ENCODE measurements around the gene TMPRSS7. TPM values are rescaled to one million over a fixed set of nuclear protein-coding genes. Genes with fewer than 3 reads are reported as not detected.
A peak's percentile ranks its signal among the peaks of the same experiment; 100 is the strongest.

The TMPRSS7 gene
- total RNA-seq, 3 donors from 2014 or later, result 0.15 TPM; not detected in 2

DNA sequence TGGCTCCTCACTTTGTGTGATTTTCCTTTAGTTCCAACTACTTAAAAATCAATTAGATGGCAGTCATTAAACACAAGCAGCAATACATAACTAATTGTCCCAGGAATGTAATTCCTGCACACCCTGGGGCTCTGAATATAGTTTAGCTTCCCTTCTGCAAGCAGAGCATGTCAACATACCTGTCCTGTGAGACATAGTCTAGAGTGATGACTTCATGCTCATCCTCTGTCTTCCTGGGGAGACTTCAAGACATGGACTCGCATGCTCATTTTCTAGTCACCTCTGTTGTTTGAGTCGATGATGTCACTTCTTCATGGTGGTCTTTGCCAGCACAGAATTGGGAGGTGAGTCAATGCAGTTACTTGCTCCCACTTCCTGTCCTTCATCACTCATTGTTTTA, 67.4 kb downstream of the TMPRSS7 start:
- no peak for TF ChIP-seq POLR2AphosphoS5 (IDR thresholded peaks at IDR 0.05)
- TF ChIP-seq, protein P1, sequence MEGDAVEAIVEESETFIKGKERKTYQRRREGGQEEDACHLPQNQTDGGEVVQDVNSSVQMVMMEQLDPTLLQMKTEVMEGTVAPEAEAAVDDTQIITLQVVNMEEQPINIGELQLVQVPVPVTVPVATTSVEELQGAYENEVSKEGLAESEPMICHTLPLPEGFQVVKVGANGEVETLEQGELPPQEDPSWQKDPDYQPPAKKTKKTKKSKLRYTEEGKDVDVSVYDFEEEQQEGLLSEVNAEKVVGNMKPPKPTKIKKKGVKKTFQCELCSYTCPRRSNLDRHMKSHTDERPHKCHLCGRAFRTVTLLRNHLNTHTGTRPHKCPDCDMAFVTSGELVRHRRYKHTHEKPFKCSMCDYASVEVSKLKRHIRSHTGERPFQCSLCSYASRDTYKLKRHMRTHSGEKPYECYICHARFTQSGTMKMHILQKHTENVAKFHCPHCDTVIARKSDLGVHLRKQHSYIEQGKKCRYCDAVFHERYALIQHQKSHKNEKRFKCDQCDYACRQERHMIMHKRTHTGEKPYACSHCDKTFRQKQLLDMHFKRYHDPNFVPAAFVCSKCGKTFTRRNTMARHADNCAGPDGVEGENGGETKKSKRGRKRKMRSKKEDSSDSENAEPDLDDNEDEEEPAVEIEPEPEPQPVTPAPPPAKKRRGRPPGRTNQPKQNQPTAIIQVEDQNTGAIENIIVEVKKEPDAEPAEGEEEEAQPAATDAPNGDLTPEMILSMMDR (IDR thresholded peaks at IDR 0.05), result no peak
- no peak for TF ChIP-seq POLR2A (IDR thresholded peaks at IDR 0.05)
- no peaks in the 10 kb centered on the region for H3K9me3 ChIP-seq
- intact Hi-C loops (cut with DNase I; ENCODE audit: low total_unique reads), result no loop called here
- no peaks in the 10 kb centered on the region for H3K36me3 ChIP-seq
- H3K4me1 ChIP-seq, result no peaks in the 10 kb centered on the region
- H3K27ac ChIP-seq, result no peak overlapping the region
- no peaks in the 10 kb centered on the region for H3K27me3 ChIP-seq
- no peak for DNase-seq (ENCODE audit: low spot score in 2 of 2)
- no peak overlapping the region for H3K4me3 ChIP-seq

GRCh38 chr3:112104774-112105173, 70.2 kb downstream of the TMPRSS7 start:
- intact Hi-C loops (cut with DNase I; ENCODE audit: low total_unique reads), result no loop called here
- H3K4me1 ChIP-seq, result no peaks in the 10 kb centered on the region
- H3K27ac ChIP-seq, result no peak overlapping the region
- no peak overlapping the region for H3K4me3 ChIP-seq
- no peak for TF ChIP-seq POLR2AphosphoS5 (IDR thresholded peaks at IDR 0.05)
- TF ChIP-seq, protein P1 (IDR thresholded peaks at IDR 0.05), result no peak
- TF ChIP-seq POLR2A (IDR thresholded peaks at IDR 0.05), result no peak
- H3K9me3 ChIP-seq, result no peaks in the 10 kb centered on the region
- DNase-seq (ENCODE audit: low spot score in 2 of 2), result no peak
- H3K27me3 ChIP-seq, result no peaks in the 10 kb centered on the region
- H3K36me3 ChIP-seq, result no peaks in the 10 kb centered on the region

DNA sequence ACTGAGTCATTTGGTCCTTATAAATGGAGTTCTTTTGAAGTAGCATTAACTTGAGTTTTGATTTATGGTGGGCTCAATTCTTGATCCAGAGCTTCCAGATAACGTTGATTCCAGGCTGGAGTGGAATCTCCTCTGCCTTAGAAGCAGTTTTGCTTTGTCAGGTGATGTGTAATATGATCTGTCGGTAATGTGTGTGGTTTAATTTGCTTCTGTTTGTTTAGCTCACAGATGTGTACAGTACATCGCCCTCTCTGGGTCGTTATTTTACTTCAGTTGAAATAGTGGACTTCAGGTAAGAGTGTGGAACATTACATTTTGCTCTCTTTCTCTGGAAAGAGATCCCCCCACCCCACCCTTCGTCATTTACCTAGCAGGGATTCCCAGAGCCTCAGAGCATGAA, 74.8 kb downstream of the TMPRSS7 start:
- H3K4me3 ChIP-seq, result no peak overlapping the region

DNA sequence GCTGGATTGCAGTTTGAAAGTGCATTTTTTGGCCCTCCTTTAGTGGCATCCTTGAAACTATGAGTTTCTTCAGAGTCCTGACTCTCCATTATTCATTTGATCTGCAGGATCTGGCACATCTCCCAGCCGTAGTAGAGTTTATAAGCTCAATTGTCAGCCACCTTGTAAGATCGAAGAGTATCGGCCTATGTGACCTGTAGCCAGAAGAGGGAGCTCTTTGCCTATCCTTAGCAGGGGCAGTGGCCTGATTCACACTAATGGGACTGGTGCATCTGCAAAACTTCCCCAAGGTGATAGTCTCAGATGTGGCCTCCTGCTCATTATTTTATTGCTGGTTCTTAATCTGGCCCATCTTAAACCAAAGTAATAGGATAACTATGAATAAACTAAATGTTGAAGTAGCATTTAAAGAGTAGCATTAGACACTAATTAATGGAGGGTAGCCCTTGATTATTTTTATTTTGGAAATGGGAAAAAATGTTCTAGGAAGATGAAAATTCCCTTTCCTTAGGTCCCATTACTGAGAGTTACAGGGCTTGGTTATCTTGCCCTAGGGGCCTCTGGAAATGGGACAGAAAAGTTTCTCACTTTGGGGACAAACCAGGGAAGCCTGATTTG, 77.4 kb downstream of the TMPRSS7 start:
- intact Hi-C loops (cut with DNase I; ENCODE audit: low total_unique reads), result no loop called here
- Histone ChIP-seq H3K27me3 (no peaks in the 10 kb centered on the region), H3K9me3 (no peaks in the 10 kb centered on the region), H3K4me1 (no peaks in the 10 kb centered on the region), H3K4me3 (no peak overlapping the region), H3K27ac (no peak overlapping the region), H3K36me3 (no peaks in the 10 kb centered on the region)
- no peak for TF ChIP-seq POLR2A (IDR thresholded peaks at IDR 0.05)
- TF ChIP-seq, protein P1 (IDR thresholded peaks at IDR 0.05), result peak in 2 of 3 donors; percentile 46 to 54
- DNase-seq (ENCODE audit: low spot score in 2 of 2), result peak in 1 of 2 donors; percentile 45

More for the DNA sequence above, 74.8 kb downstream of the TMPRSS7 start:
- intact Hi-C loops (cut with DNase I; ENCODE audit: low total_unique reads), result no loop called here
- Histone ChIP-seq H3K4me1 (no peaks in the 10 kb centered on the region), H3K9me3 (no peaks in the 10 kb centered on the region), H3K36me3 (no peaks in the 10 kb centered on the region), H3K27ac (no peak overlapping the region), H3K27me3 (no peaks in the 10 kb centered on the region)
- DNase-seq (ENCODE audit: low spot score in 2 of 2), result no peak
- TF ChIP-seq, protein P1 (IDR thresholded peaks at IDR 0.05), result no peak
- TF ChIP-seq POLR2A (IDR thresholded peaks at IDR 0.05) (no peak), POLR2AphosphoS5 (IDR thresholded peaks at IDR 0.05) (no peak)

GRCh38 chr3:112114576-112115160, 80.1 kb downstream of the TMPRSS7 start:
- TF ChIP-seq POLR2AphosphoS5 (IDR thresholded peaks at IDR 0.05), result no peak
- TF ChIP-seq, protein P1 (IDR thresholded peaks at IDR 0.05), result no peak
- no peak for TF ChIP-seq POLR2A (IDR thresholded peaks at IDR 0.05)
- DNase-seq (ENCODE audit: low spot score in 2 of 2), result no peak

More at GRCh38 chr3:112114576-112115160, 80.1 kb downstream of the TMPRSS7 start:
- no peak overlapping the region for H3K27ac ChIP-seq
- H3K4me1 ChIP-seq, result no peaks in the 10 kb centered on the region
- H3K27me3 ChIP-seq, result no peaks in the 10 kb centered on the region
- no peak overlapping the region for H3K4me3 ChIP-seq
- intact Hi-C loops (cut with DNase I; ENCODE audit: low total_unique reads), result no loop called here
- H3K36me3 ChIP-seq, result no peaks in the 10 kb centered on the region
- H3K9me3 ChIP-seq, result no peaks in the 10 kb centered on the region
